ENCODE results near the gene LARP4.

LARP4 gene

GRCh38 chr12:50527359-50527726 lies 126.7 kb downstream of the LARP4 start:
- DNase-seq (ENCODE audit: low spot score) = no peak

- DNase-seq (ENCODE audit: low spot score) = no peak
Measured at GRCh38 chr12:50528800-50529199, 128.1 kb downstream of the LARP4 start.

- no peak for DNase-seq (ENCODE audit: low spot score)
Measured at GRCh38 chr12:50529345-50529744, 128.7 kb downstream of the LARP4 start.

Measured in hematopoietic multipotent progenitor cell treated with erythropoietin and hydrocortisone succinate and interleukin-3 and kit ligand, for 15 days (in vitro differentiated cells).